Measurements from ENCODE around the gene TPST1.
"Not testable (repeated sequence)": the region's sequence is repeated elsewhere in the genome, so short reads cannot be mapped to it uniquely, and the experiment has no call there.

Gene TPST1

GRCh38 chr7:66204822-66205740 is at the start of gene TPST1:
TSS of gene TPST1 (plus strand) at chr7:66205334. CDS start at chr7:66240426, 35,092 bp downstream.
- DNase-seq: peak; percentile 86 to 93

GRCh38 chr7:66156035-66156434 is 49.1 kb upstream of the TPST1 start:
- DNase-seq: not testable (repeated sequence)

GRCh38 chr7:66157060-66157459 is 48.1 kb upstream of the TPST1 start:
- DNase-seq: no peak

GRCh38 chr7:66162622-66163021 is 42.5 kb upstream of the TPST1 start:
- no peak for DNase-seq

GRCh38 chr7:66163186-66163610 is 41.9 kb upstream of the TPST1 start:
- no peak for DNase-seq

- no peak for DNase-seq
These were observed 40.8 kb upstream of the TPST1 start for GRCh38 chr7:66164356-66164755.

GRCh38 chr7:66167773-66168387 is 37.3 kb upstream of the TPST1 start:
- no peak for DNase-seq

GRCh38 chr7:66169616-66170015 is 35.5 kb upstream of the TPST1 start:
- no peak for DNase-seq

- no peak for DNase-seq
These were observed 34.6 kb upstream of the TPST1 start for GRCh38 chr7:66170309-66171231.

- not testable (repeated sequence) for DNase-seq
These were observed 32.4 kb upstream of the TPST1 start for GRCh38 chr7:66172536-66173401.

GRCh38 chr7:66173856-66174255 is 31.3 kb upstream of the TPST1 start:
- DNase-seq: no peak

GRCh38 chr7:66175006-66175405 is 30.1 kb upstream of the TPST1 start:
- not testable (repeated sequence) for DNase-seq

- no peak for DNase-seq
These were observed 28.2 kb upstream of the TPST1 start for GRCh38 chr7:66176914-66177313.

GRCh38 chr7:66178258-66178657 is 26.9 kb upstream of the TPST1 start:
- DNase-seq: no peak

- DNase-seq: no peak
These were observed 23.8 kb upstream of the TPST1 start for GRCh38 chr7:66181329-66181728.

- no peak for DNase-seq
These were observed 23.3 kb upstream of the TPST1 start for GRCh38 chr7:66181845-66182244.

- DNase-seq: no peak
These were observed 22.2 kb upstream of the TPST1 start for GRCh38 chr7:66182920-66183319.

GRCh38 chr7:66183700-66184099 is 21.4 kb upstream of the TPST1 start:
- no peak for DNase-seq

- DNase-seq: no peak
These were observed 19.4 kb upstream of the TPST1 start for GRCh38 chr7:66185680-66186187.

GRCh38 chr7:66186991-66187390 is 18.1 kb upstream of the TPST1 start:
- DNase-seq: no peak

GRCh38 chr7:66187905-66188304 is 17.2 kb upstream of the TPST1 start:
- DNase-seq: no peak

- no peak for DNase-seq
These were observed 16.5 kb upstream of the TPST1 start for GRCh38 chr7:66188645-66189044.

All from NCI-H524 (cell line).